HepG2 (cell line): ENCODE results near the gene DPAGT1. TPM values are rescaled to one million over a fixed set of nuclear protein-coding genes. Genes with fewer than 3 reads are reported as not detected.

Experiments used
- ETV6 ChIP-seq: sonication (generic); formaldehyde crosslinking; conservative IDR thresholded peaks from 2 replicates; pipeline ENCODE4 v1.4.0; 2020; ENCODE audit warnings: missing genetic modification reagents
- GABPA ChIP-seq, 2 experiments: IDR thresholded peaks; 2 replicates each; pipeline ENCODE4 v1.6.1; 2011 to 2016; ENCODE audit warnings: low read depth in 2 of 2, low read length in 1 of 2, missing biosample characterization in 1 of 2, missing genetic modification characterization in 1 of 2
- GABPB1 ChIP-seq: IDR thresholded peaks from 2 replicates; pipeline ENCODE4 v1.6.1; 2016; ENCODE audit warnings: mild to moderate bottlenecking, missing genetic modification reagents, moderate library complexity, missing compliant biosample characterization
- GTF3A ChIP-seq: sonication (generic); formaldehyde crosslinking; conservative IDR thresholded peaks from 2 replicates; pipeline ENCODE4 v1.4.0; 2020; ENCODE audit warnings: mild to moderate bottlenecking, missing genetic modification reagents
- HCFC1 ChIP-seq: fragments of 150-350 bp; IDR thresholded peaks from 2 replicates; pipeline ENCODE4 v1.6.1; 2014; ENCODE audit warnings: low read depth, low read length
- HNF1B ChIP-seq: sonication (generic); formaldehyde crosslinking; IDR thresholded peaks from 2 replicates; pipeline ENCODE4 v1.5.1; 2020; ENCODE audit warnings: mild to moderate bottlenecking, moderate library complexity, missing genetic modification reagents
- IKZF5 ChIP-seq: IDR thresholded peaks from 2 replicates; pipeline ENCODE4 v1.6.1; 2018; ENCODE audit warnings: missing genetic modification reagents, mild to moderate bottlenecking, missing compliant biosample characterization
- NFKBIZ ChIP-seq: IDR thresholded peaks from 2 replicates; pipeline ENCODE4 v1.6.1; 2018; ENCODE audit warnings: missing genetic modification reagents, missing compliant biosample characterization
- NFYB ChIP-seq: sonication (generic); formaldehyde crosslinking; IDR thresholded peaks from 2 replicates; pipeline ENCODE4 v1.4.0; 2020; ENCODE audit warnings: missing genetic modification reagents
- PHF20 ChIP-seq: sonication (generic); formaldehyde crosslinking; IDR thresholded peaks from 2 replicates; pipeline ENCODE4 v1.5.0; 2020; ENCODE audit warnings: mild to moderate bottlenecking, missing genetic modification reagents
- POLR2AphosphoS5 ChIP-seq: IDR thresholded peaks from 2 replicates; pipeline ENCODE4 v1.6.1; 2012; ENCODE audit warnings: low read depth, low read length
- SPEN ChIP-seq: sonication (generic); formaldehyde crosslinking; IDR thresholded peaks from 2 replicates; pipeline ENCODE4 v1.5.1; 2020; ENCODE audit warnings: low read depth, mild to moderate bottlenecking, missing genetic modification reagents
- SRSF1 ChIP-seq: fragments of 200-400 bp; formaldehyde crosslinking; optimal IDR thresholded peaks from 2 replicates; pipeline ENCODE3; 2017; ENCODE audit warnings: mild to moderate bottlenecking, low read depth, low read length, moderate library complexity
- ZBTB20 ChIP-seq: sonication (generic); formaldehyde crosslinking; IDR thresholded peaks from 2 replicates; pipeline ENCODE4 v1.8.1; 2023; ENCODE audit warnings: missing genetic modification reagents, low read depth, mild to moderate bottlenecking, borderline replicate concordance
- ZNF143 ChIP-seq: sonication (generic); formaldehyde crosslinking; IDR thresholded peaks from 2 replicates; pipeline ENCODE4 v1.4.0; 2020; ENCODE audit warnings: missing genetic modification reagents
- ZNF274 ChIP-seq: sonication (generic); formaldehyde crosslinking; IDR thresholded peaks from 2 replicates; pipeline ENCODE4 v1.5.1; 2020; ENCODE audit warnings: mild to moderate bottlenecking, missing genetic modification reagents
- ZNF546 ChIP-seq: sonication (generic); formaldehyde crosslinking; conservative IDR thresholded peaks from 2 replicates; pipeline ENCODE4 v1.8.1; 2023; ENCODE audit warnings: mild to moderate bottlenecking, missing genetic modification reagents
- ZNF567 ChIP-seq: sonication (generic); formaldehyde crosslinking; IDR thresholded peaks from 2 replicates; pipeline ENCODE4 v1.8.1; 2023; ENCODE audit warnings: mild to moderate bottlenecking, missing genetic modification reagents, borderline replicate concordance
- ZSCAN29 ChIP-seq: sonication (generic); formaldehyde crosslinking; conservative IDR thresholded peaks from 2 replicates; pipeline ENCODE4 v1.4.0; 2020; ENCODE audit warnings: mild to moderate bottlenecking, missing genetic modification reagents
- polyA plus RNA-seq, 8 experiments: library from polyadenylated mRNA; depleted of rRNA in 3 of 8; stranded (reverse) in 7 of 8; unstranded in 1 of 8; fragments of >200 nt; fragmentation: Illumina TruSeq in 4 of 8; extraction: Trizol in 4 of 8; gene quantifications; 2 replicates each; pipeline versions ENCODE4 v1.2.1 to v1.2.3, GENCODE V29; 2011 to 2016; ENCODE audit warnings: low read depth in 4 of 8, missing spikeins in 1 of 8, mixed read lengths in 1 of 8; ENCODE audit not compliant: insufficient read depth in 1 of 8
- total RNA-seq, 5 experiments: library from RNA; depleted of rRNA; stranded (reverse); fragments of >200 nt; fragmentation: Illumina TruSeq; extraction: Trizol; gene quantifications; 2 replicates each; pipeline ENCODE4 v1.2.3, GENCODE V29; 2016; ENCODE audit warnings: low read depth in 1 of 5
- TF ChIP-seq, protein P1 (sequence below), 2 experiments: sonication (generic) in 1 of 2; formaldehyde crosslinking in 1 of 2; IDR thresholded peaks; 2 replicates each; pipeline versions ENCODE4 v1.4.0 to v1.6.1; 2016 to 2020; ENCODE audit warnings: borderline replicate concordance in 1 of 2, low read depth in 1 of 2, mild to moderate bottlenecking in 1 of 2, missing genetic modification reagents in 1 of 2
- TF ChIP-seq, protein P2 (sequence below): IDR thresholded peaks from 2 replicates; pipeline ENCODE4 v1.6.1; 2016; ENCODE audit warnings: low read depth, control low read depth

DPAGT1 gene
- total and polyA plus RNA-seq, 2 of the 13 experiments (the other 11 are each of a cell fraction or from before 2014, with no cell fraction given), result 37.6 to 70.7 TPM

GRCh38 chr11:119108146-119108856, 6.6 kb upstream of the DPAGT1 start (continued):
- TF ChIP-seq, protein P1, sequence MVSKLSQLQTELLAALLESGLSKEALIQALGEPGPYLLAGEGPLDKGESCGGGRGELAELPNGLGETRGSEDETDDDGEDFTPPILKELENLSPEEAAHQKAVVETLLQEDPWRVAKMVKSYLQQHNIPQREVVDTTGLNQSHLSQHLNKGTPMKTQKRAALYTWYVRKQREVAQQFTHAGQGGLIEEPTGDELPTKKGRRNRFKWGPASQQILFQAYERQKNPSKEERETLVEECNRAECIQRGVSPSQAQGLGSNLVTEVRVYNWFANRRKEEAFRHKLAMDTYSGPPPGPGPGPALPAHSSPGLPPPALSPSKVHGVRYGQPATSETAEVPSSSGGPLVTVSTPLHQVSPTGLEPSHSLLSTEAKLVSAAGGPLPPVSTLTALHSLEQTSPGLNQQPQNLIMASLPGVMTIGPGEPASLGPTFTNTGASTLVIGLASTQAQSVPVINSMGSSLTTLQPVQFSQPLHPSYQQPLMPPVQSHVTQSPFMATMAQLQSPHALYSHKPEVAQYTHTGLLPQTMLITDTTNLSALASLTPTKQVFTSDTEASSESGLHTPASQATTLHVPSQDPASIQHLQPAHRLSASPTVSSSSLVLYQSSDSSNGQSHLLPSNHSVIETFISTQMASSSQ (IDR thresholded peaks at IDR 0.05; ENCODE audit: low read depth), result 0 out of 2 replicates have a peak, but pooled peaks have one; percentile 31
- TF ChIP-seq, protein P1 (CRISPR knock-in tag; IDR thresholded peaks at IDR 0.05; ENCODE audit: borderline replicate concordance), result no peak
- TF ChIP-seq ZNF143 (CRISPR knock-in tag) (peak; percentile 79), NFYB (peak; percentile 76), POLR2AphosphoS5 (peak; percentile 51), ZNF567 (CRISPR knock-in tag) (no peak), ZNF546 (0 out of 2 replicates have a peak, but pooled peaks have one; percentile 13), ZBTB20 (CRISPR knock-in tag) (0 out of 2 replicates have a peak, but pooled peaks have one; percentile 45), GABPA (IDR thresholded peaks at IDR 0.05; ENCODE audit: low read depth, low read length) (peak; percentile 59), GABPA (CRISPR knock-in tag; IDR thresholded peaks at IDR 0.05; ENCODE audit: low read depth) (peak; percentile 87), NFKBIZ (CRISPR knock-in tag) (0 out of 2 replicates have a peak, but pooled peaks have one; percentile 9), HCFC1 (0 out of 2 replicates have a peak, but pooled peaks have one; percentile 13), SPEN (CRISPR knock-in tag) (no peak), GTF3A (CRISPR knock-in tag) (no peak), PHF20 (CRISPR knock-in tag) (peak; percentile 68), GABPB1 (CRISPR knock-in tag) (peak; percentile 48; the same call in 1 of the 2 replicates), ETV6 (CRISPR knock-in tag) (peak; percentile 33), IKZF5 (CRISPR knock-in tag) (0 out of 2 replicates have a peak, but pooled peaks have one; percentile 4), SRSF1 (no peak), ZNF274 (peak; percentile 32; the same call in 1 of the 2 replicates), HNF1B (CRISPR knock-in tag) (0 out of 2 replicates have a peak, but pooled peaks have one; percentile 34), ZSCAN29 (CRISPR knock-in tag) (no peak)
- TF ChIP-seq, protein P2, sequence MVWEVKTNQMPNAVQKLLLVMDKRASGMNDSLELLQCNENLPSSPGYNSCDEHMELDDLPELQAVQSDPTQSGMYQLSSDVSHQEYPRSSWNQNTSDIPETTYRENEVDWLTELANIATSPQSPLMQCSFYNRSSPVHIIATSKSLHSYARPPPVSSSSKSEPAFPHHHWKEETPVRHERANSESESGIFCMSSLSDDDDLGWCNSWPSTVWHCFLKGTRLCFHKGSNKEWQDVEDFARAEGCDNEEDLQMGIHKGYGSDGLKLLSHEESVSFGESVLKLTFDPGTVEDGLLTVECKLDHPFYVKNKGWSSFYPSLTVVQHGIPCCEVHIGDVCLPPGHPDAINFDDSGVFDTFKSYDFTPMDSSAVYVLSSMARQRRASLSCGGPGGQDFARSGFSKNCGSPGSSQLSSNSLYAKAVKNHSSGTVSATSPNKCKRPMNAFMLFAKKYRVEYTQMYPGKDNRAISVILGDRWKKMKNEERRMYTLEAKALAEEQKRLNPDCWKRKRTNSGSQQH (CRISPR knock-in tag), result no peak
